Lung (tissue), 12 donors: ENCODE results near the gene ETFA. TPM values are rescaled to one million over a fixed set of nuclear protein-coding genes. Genes with fewer than 3 reads are reported as not detected.

Experiments
- ATAC-seq: fragments of 200-7000 bp; cut with Tn5 transposase; one replicate; pipeline ENCODE4 v1.9.1; 2020; ENCODE audit warnings: moderate number of reproducible peaks; ENCODE audit not compliant: insufficient read depth, low FRiP score
- DNase-seq, 3 donors: peaks; one replicate each; pipeline ENCODE4 v3.0.0-alpha.2; 2013 to 2017
- H3K27ac ChIP-seq, 2 donors: one replicate each; pipeline ENCODE4 v1.5.1; 2013; ENCODE audit warnings: mild to moderate bottlenecking in 2 of 2, moderate library complexity in 2 of 2, control low read depth in 1 of 2, inconsistent platforms in 1 of 2, low read depth in 1 of 2, low read length in 1 of 2
- H3K27me3 ChIP-seq, 3 donors: one replicate each; pipeline ENCODE4 v1.5.1; 2013; ENCODE audit warnings: low read length in 2 of 3; ENCODE audit not compliant: control insufficient read depth in 3 of 3, insufficient read depth in 3 of 3
- H3K36me3 ChIP-seq, 4 donors: one replicate each; pipeline ENCODE4 v1.5.1; 2013; ENCODE audit warnings: low read length in 4 of 4, mild to moderate bottlenecking in 1 of 4, moderate library complexity in 1 of 4; ENCODE audit not compliant: control insufficient read depth in 4 of 4, insufficient read depth in 4 of 4
- H3K4me1 ChIP-seq, 5 donors: one replicate each; pipeline ENCODE4 v1.5.1; 2013; ENCODE audit warnings: low read length in 5 of 5, mild to moderate bottlenecking in 2 of 5, moderate library complexity in 1 of 5; ENCODE audit not compliant: control insufficient read depth in 5 of 5, insufficient read depth in 5 of 5
- H3K4me3 ChIP-seq: one replicate; pipeline ENCODE4 v1.5.1; 2013; ENCODE audit warnings: mild to moderate bottlenecking, control low read depth, moderate library complexity
- H3K9ac ChIP-seq, 2 donors: one replicate each; pipeline ENCODE4 v1.5.1; 2013; ENCODE audit warnings: low read length in 2 of 2, control low read depth in 1 of 2; ENCODE audit not compliant: insufficient read depth in 1 of 2
- H3K9me3 ChIP-seq, 4 donors: one replicate each; pipeline ENCODE4 v1.5.1; 2013; ENCODE audit warnings: low read length in 3 of 4, mild to moderate bottlenecking in 1 of 4, moderate library complexity in 1 of 4; ENCODE audit not compliant: control insufficient read depth in 4 of 4, insufficient read depth in 3 of 4
- WGBS, 2 donors: extraction: QIAGEN DNeasy Blood & Tissue Kit; methylation state at CpG; one replicate each; pipeline ENCODE4 v1.1.7; 2013; 5-methylcytosine and 5-hydroxymethylcytosine counted together
- polyA plus RNA-seq, 2 donors: library from polyadenylated mRNA; stranded (reverse); fragments of 200-250 nt; gene quantifications; one replicate each; pipeline ENCODE4 v1.2.1, GENCODE V29; 2013
- total RNA-seq, 2 donors: library from RNA; depleted of rRNA in 1 of 2; stranded (reverse); fragments of >200 nt in 1 of 2; gene quantifications; one replicate each; pipeline ENCODE4 v1.2.1, GENCODE V29; 2014 to 2021
- TF ChIP-seq, protein P1 (sequence below): IDR thresholded peaks from 2 replicates; pipeline ENCODE4 v1.5.1; 2012; ENCODE audit warnings: mild to moderate bottlenecking; ENCODE audit errors: control extremely low read depth, extremely low read depth
- donor health status: control.
- donor health status: control.
- donor health status: Bipolar disorder and iron deficiency.
- donor health status: healthy.
- donor health status: DM: yes; HTN: yes; CAD: no.

ETFA gene
- total and polyA plus RNA-seq, 4 donors = 54.5 to 96.4 (median 83.8) TPM

DNA sequence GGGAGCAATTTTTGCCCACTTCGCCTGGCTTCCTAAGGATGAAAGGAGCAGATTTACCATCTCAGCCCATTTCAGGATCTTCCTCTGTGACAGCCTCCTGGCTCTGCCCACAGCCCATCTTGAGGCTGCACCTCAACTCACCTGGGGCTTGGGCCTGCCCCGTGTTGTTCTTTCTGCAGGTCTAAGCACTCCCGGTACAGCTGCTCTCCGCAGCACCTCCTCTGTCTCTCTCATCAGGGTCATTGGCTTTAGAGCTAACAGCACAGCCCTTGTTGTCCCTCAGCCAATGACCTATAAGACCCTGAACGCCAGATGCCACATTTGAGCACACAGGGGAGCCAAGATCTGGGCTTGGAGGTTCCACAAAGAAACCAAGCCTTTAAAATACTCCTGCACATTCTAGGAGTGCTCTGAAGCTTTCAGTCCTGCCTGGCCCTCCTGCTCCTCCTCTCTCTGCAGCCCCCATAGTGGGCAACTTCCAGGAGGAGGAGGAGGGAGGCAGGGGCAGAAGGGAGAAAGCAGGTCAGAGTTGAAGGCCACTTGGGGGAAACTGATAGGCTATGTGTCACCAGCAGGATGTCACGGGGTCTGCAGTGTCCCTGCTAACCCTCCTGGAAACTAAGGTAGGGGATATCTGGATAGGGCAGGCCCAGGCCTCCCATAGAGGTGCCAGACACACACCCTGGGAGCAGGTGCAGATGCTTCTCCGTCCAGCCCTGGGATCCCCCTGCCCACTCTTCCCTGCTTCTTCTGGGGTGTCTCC lies 115.6 kb downstream of the ETFA start:
- DNase-seq (no peak), ATAC-seq (no peak)
- Histone ChIP-seq H3K9me3 (no peaks in the 10 kb centered on the region), H3K4me1 (peaks cover 0 to 11% (median 4%) of the 10 kb centered on the region in 5 donors), H3K4me3 (no peak overlapping the region), H3K27ac (no peak overlapping the region), H3K9ac (no peak overlapping the region), H3K36me3 (no peaks in the 10 kb centered on the region), H3K27me3 (peaks cover 0 to 3% (median 0%) of the 10 kb centered on the region in 3 donors)
- WGBS, 2 donors = 90 to 91% methylated on average over 7 of the region's 7 CpGs
- TF ChIP-seq, protein P1, sequence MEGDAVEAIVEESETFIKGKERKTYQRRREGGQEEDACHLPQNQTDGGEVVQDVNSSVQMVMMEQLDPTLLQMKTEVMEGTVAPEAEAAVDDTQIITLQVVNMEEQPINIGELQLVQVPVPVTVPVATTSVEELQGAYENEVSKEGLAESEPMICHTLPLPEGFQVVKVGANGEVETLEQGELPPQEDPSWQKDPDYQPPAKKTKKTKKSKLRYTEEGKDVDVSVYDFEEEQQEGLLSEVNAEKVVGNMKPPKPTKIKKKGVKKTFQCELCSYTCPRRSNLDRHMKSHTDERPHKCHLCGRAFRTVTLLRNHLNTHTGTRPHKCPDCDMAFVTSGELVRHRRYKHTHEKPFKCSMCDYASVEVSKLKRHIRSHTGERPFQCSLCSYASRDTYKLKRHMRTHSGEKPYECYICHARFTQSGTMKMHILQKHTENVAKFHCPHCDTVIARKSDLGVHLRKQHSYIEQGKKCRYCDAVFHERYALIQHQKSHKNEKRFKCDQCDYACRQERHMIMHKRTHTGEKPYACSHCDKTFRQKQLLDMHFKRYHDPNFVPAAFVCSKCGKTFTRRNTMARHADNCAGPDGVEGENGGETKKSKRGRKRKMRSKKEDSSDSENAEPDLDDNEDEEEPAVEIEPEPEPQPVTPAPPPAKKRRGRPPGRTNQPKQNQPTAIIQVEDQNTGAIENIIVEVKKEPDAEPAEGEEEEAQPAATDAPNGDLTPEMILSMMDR = no peak

DNA sequence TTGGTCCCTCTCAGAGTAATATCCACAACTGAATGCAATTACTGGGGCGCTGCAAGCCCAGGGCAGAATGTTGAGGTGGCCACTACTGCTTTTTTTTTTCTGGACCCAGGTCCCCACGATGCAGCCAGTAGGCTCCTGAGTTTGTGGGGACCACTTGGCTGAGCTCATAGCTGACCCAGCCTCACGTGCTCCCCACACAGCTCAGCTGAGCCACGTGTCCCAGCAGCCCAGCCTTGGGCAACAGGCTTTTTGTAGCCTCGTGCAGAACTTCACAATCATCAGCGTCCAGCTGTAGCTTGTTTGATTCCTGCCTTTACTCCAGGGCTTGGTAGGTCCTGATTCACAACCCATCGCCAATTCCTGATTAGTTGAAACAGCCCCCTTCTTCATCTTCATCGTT lies 117.3 kb downstream of the ETFA start:
- ATAC-seq (no peak), DNase-seq (no peak)
- H3K9me3 ChIP-seq = no peaks in the 10 kb centered on the region
- no peak overlapping the region for H3K27ac ChIP-seq
- H3K4me3 ChIP-seq = no peak overlapping the region
- 68 to 75% methylated on average over 8 of the region's 8 CpGs for WGBS, 2 donors
- H3K27me3 ChIP-seq = peaks cover 0 to 14% (median 5%) of the 10 kb centered on the region in 3 donors
- peaks cover 0 to 17% (median 0%) of the 10 kb centered on the region in 5 donors for H3K4me1 ChIP-seq
- H3K36me3 ChIP-seq = no peaks in the 10 kb centered on the region
- TF ChIP-seq, protein P1 = no peak
- no peak overlapping the region for H3K9ac ChIP-seq

DNA sequence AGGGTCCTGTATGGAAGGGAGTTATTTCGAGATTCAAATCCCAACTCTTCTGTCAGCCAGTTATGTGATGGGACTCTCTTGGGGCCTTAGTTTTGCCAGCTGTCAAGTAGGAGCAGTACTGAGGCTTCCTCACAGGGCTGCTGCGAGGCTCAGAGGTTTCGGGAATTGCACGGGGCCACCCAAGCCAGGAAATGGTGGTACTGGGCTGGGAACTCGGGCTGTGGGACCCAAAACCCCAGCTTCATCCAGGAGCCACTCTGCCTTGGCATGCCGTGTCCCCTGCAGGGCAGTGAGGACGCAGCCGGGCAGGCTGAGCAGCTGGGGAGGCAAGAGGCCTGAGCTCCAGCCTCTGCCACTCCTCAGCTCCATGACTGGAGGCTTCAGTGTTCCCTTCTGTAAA lies 118.6 kb downstream of the ETFA start:
- DNase-seq (no peak), ATAC-seq (no peak)
- Histone ChIP-seq H3K36me3 (no peaks in the 10 kb centered on the region), H3K9ac (no peak overlapping the region), H3K27ac (no peak overlapping the region), H3K4me3 (no peak overlapping the region), H3K9me3 (no peaks in the 10 kb centered on the region), H3K27me3 (peaks cover 0 to 14% (median 5%) of the 10 kb centered on the region in 3 donors), H3K4me1 (peaks cover 0 to 17% (median 0%) of the 10 kb centered on the region in 5 donors)
- 87 to 91% methylated on average over 8 of the region's 8 CpGs for WGBS, 2 donors
- TF ChIP-seq, protein P1 = no peak
